HG03520 (cell line): ENCODE data around the gene MARCHF7.

Experiments used
- ATAC-seq: cut with Tn5 transposase; IDR thresholded peaks from one replicate; pipeline ENCODE4 v1.9.1; 2021; ENCODE audit warnings: mild to moderate bottlenecking, moderate library complexity; ENCODE audit not compliant: unreplicated experiment

The MARCHF7 gene

GRCh38 chr2:159759577-159759976 is 47.3 kb downstream of the MARCHF7 start:
- ATAC-seq = no peak

GRCh38 chr2:159760326-159760725 is 48.0 kb downstream of the MARCHF7 start:
- no peak for ATAC-seq

GRCh38 chr2:159762075-159762474 is 49.8 kb downstream of the MARCHF7 start:
- ATAC-seq = no peak
